CD14-positive monocyte (primary cell): ENCODE measurements around the gene MPPED1. TPM values are rescaled to one million over a fixed set of nuclear protein-coding genes. Genes with fewer than 3 reads are reported as not detected.

Source experiments
- DNase-seq, 3 donors: peaks; one replicate each; pipeline ENCODE4 v3.0.0-alpha.2; 2011 to 2022
- H2AFZ ChIP-seq: 2 replicates; pipeline ENCODE4 v1.6.0; 2012; ENCODE audit warnings: mild to moderate bottlenecking, low read depth, low read length, inconsistent platforms; ENCODE audit not compliant: insufficient read depth, poor library complexity, severe bottlenecking
- H3K27ac ChIP-seq, 2 donors: 1 replicate in 1 of 2; 2 replicates in 1 of 2; pipeline ENCODE4 v1.5.1; 2012 to 2013; ENCODE audit warnings: low read length in 2 of 2, control low read depth in 1 of 2, inconsistent platforms in 1 of 2, low read depth in 1 of 2, mild to moderate bottlenecking in 1 of 2
- H3K27me3 ChIP-seq, 2 donors: one replicate each; pipeline versions ENCODE4 v1.6.0 to v1.6.1; 2011 to 2013; ENCODE audit warnings: low read length in 2 of 2; ENCODE audit not compliant: control insufficient read depth in 2 of 2, insufficient read depth in 2 of 2
- H3K36me3 ChIP-seq, 2 donors: replicated peaks in 1 of 2; 1 replicate in 1 of 2; 2 replicates in 1 of 2; pipeline versions ENCODE4 v1.5.1 to v1.6.1; 2012 to 2013; ENCODE audit warnings: low read length in 2 of 2, control low read depth in 1 of 2, inconsistent platforms in 1 of 2, mild to moderate bottlenecking in 1 of 2; ENCODE audit not compliant: insufficient read depth in 2 of 2, control insufficient read depth in 1 of 2
- H3K4me1 ChIP-seq, 2 donors: 1 replicate in 1 of 2; 2 replicates in 1 of 2; pipeline versions ENCODE4 v1.5.1 to v1.6.1; 2012 to 2013; ENCODE audit warnings: low read length in 2 of 2, control low read depth in 1 of 2, inconsistent platforms in 1 of 2, mild to moderate bottlenecking in 1 of 2, moderate library complexity in 1 of 2; ENCODE audit not compliant: insufficient read depth in 2 of 2, control insufficient read depth in 1 of 2
- H3K4me2 ChIP-seq: replicated peaks from 2 replicates; pipeline ENCODE3; 2012; ENCODE audit warnings: low read length, moderate library complexity, mild to moderate bottlenecking; ENCODE audit not compliant: poor library complexity, severe bottlenecking; ENCODE audit errors: extremely low read depth
- H3K4me3 ChIP-seq, 3 experiments: fragments of 200-600 bp in 1 of 3; sonication (generic) in 1 of 3; replicated peaks in 1 of 3; 1 replicate in 2 of 3; 2 replicates in 1 of 3; pipeline ENCODE4 v1.5.1; 2011 to 2013; ENCODE audit warnings: low read length in 3 of 3, mild to moderate bottlenecking in 3 of 3, control low read depth in 2 of 3, low read depth in 2 of 3, inconsistent platforms in 1 of 3, moderate library complexity in 1 of 3
- H3K79me2 ChIP-seq: 2 replicates; pipeline ENCODE4 v1.6.0; 2012; ENCODE audit warnings: mild to moderate bottlenecking, control low read depth, inconsistent platforms, low read length, moderate library complexity; ENCODE audit not compliant: insufficient read depth
- H3K9ac ChIP-seq: 2 replicates; pipeline ENCODE4 v1.6.0; 2017; ENCODE audit warnings: low read length, mild to moderate bottlenecking; ENCODE audit not compliant: insufficient read depth, poor library complexity, severe bottlenecking
- H3K9me3 ChIP-seq, 2 donors: replicated peaks in 1 of 2; 1 replicate in 1 of 2; 2 replicates in 1 of 2; pipeline versions ENCODE4 v1.5.1 to v1.6.1; 2012 to 2013; ENCODE audit warnings: low read length in 2 of 2, control low read depth in 1 of 2; ENCODE audit not compliant: control insufficient read depth in 1 of 2, insufficient read depth in 1 of 2
- H4K20me1 ChIP-seq: 2 replicates; pipeline ENCODE4 v1.6.0; 2012; ENCODE audit warnings: mild to moderate bottlenecking, low read length, control low read depth, moderate library complexity; ENCODE audit not compliant: insufficient read depth
- H3K27ac Mint-ChIP-seq, 7 donors: one replicate each; pipeline ENCODE4 v1.8.0; 2020; ENCODE audit warnings: mild to moderate bottlenecking in 7 of 7, mixed read lengths in 7 of 7, moderate library complexity in 6 of 7, inconsistent platforms in 2 of 7
- H3K27me3 Mint-ChIP-seq, 3 donors: one replicate each; pipeline ENCODE4 v1.8.0; 2021 to 2022; ENCODE audit warnings: low read depth in 3 of 3, mild to moderate bottlenecking in 3 of 3, mixed read lengths in 3 of 3, moderate library complexity in 3 of 3, inconsistent platforms in 1 of 3
- H3K36me3 Mint-ChIP-seq, 2 donors: one replicate each; pipeline ENCODE4 v1.8.0; 2020; ENCODE audit warnings: mixed read lengths in 2 of 2, inconsistent platforms in 1 of 2, mild to moderate bottlenecking in 1 of 2
- H3K4me1 Mint-ChIP-seq: one replicate; pipeline ENCODE4 v1.8.0; 2020; ENCODE audit warnings: mild to moderate bottlenecking, mixed read lengths
- H3K4me3 Mint-ChIP-seq, 2 donors: one replicate each; pipeline ENCODE4 v1.8.0; 2020; ENCODE audit warnings: mild to moderate bottlenecking in 2 of 2, mixed read lengths in 2 of 2, moderate library complexity in 1 of 2
- H3K9me3 Mint-ChIP-seq, 7 donors: one replicate each; pipeline ENCODE4 v1.8.0; 2020 to 2022; ENCODE audit warnings: mixed read lengths in 7 of 7, mild to moderate bottlenecking in 6 of 7, moderate library complexity in 6 of 7, inconsistent platforms in 2 of 7
- CTCF ChIP-seq: fragments of 200-600 bp; IDR thresholded peaks from one replicate; pipeline ENCODE4 v1.8.0; 2022; ENCODE audit warnings: antibody characterized with exemption, mild to moderate bottlenecking
- WGBS: methylation state at CpG from one replicate; pipeline ENCODE4 v1.1.5; 2013; ENCODE audit warnings: missing lambda C conversion rate; ENCODE audit not compliant: insufficient coverage; 5-methylcytosine and 5-hydroxymethylcytosine counted together
- intact Hi-C, 2 donors: fragments of 100-400 bp; cut with micrococcal nuclease; formaldehyde crosslinking; loops; one replicate each; pipeline versions ENCODE4 v1.15.0 to v1.15.1; 2023
- polyA plus RNA-seq, 3 donors: library from polyadenylated mRNA; depleted of rRNA in 1 of 3; unstranded in 2 of 3; stranded (reverse) in 1 of 3; fragments of 300-500 nt in 2 of 3; fragments of >200 nt in 1 of 3; fragmentation: Illumina TruSeq in 2 of 3; gene quantifications; 1 replicate in 2 of 3; 2 replicates in 1 of 3; pipeline ENCODE4 v1.2.3, GENCODE V29; 2012 to 2021

MPPED1 gene
- polyA plus RNA-seq, 3 donors, result not detected

GRCh38 chr22:43479962-43480361, 68.1 kb downstream of the MPPED1 start:
- 0% methylated on average over 4 of the region's 7 CpGs for WGBS
- intact Hi-C loops, result no loop called here
- peak overlapping the region in 1 of 2 donors; percentile 8 for H3K4me3 Mint-ChIP-seq

GRCh38 chr22:43481568-43482317, 69.9 kb downstream of the MPPED1 start:
- peaks cover 0 to 2% (median 0%) of the 10 kb centered on the region in 3 donors for H3K27me3 Mint-ChIP-seq
- peak overlapping the region; percentile 87 for H3K4me2 ChIP-seq
- peaks cover 0 to 2% (median 0%) of the 10 kb centered on the region in 7 donors for H3K9me3 Mint-ChIP-seq
- H3K27ac ChIP-seq, result peak overlapping the region; percentile 0 to 84
- H3K27ac Mint-ChIP-seq, result peak overlapping the region; percentile 2 to 90 (median 83)
- no peaks in the 10 kb centered on the region for H3K36me3 Mint-ChIP-seq
- intact Hi-C loops, result no loop called here
- DNase-seq, result peak; percentile 23 to 43 (median 39)
- no peaks in the 10 kb centered on the region for H3K27me3 ChIP-seq
- H3K4me1 ChIP-seq, result peaks cover 28 to 34% of the 10 kb centered on the region in 2 donors
- H3K36me3 ChIP-seq, result no peaks in the 10 kb centered on the region
- peak overlapping the region; percentile 97 for H2AFZ ChIP-seq
- TF ChIP-seq CTCF, result peak; percentile 57
- no peaks in the 10 kb centered on the region for H4K20me1 ChIP-seq
- H3K4me3 ChIP-seq, result peak overlapping the region; percentile 61 to 83 (median 82)
- H3K9ac ChIP-seq, result peak overlapping the region; percentile 75
- no peaks in the 10 kb centered on the region for H3K9me3 ChIP-seq
- H3K79me2 ChIP-seq, result no peaks in the 10 kb centered on the region
- H3K4me1 Mint-ChIP-seq, result peaks cover 30% of the 10 kb centered on the region
- WGBS, result 5% methylated on average over 13 of the region's 18 CpGs
- H3K4me3 Mint-ChIP-seq, result peak overlapping the region; percentile 87 to 97

More at GRCh38 chr22:43479962-43480361, 68.1 kb downstream of the MPPED1 start:
- no peaks in the 10 kb centered on the region for H3K9me3 ChIP-seq
- no peaks in the 10 kb centered on the region for H3K36me3 ChIP-seq
- no peak overlapping the region for H3K4me3 ChIP-seq
- H3K79me2 ChIP-seq, result no peaks in the 10 kb centered on the region
- Mint-ChIP-seq H3K4me1 (peaks cover 30% of the 10 kb centered on the region), H3K36me3 (no peaks in the 10 kb centered on the region), H3K27me3 (peaks cover 0 to 3% (median 0%) of the 10 kb centered on the region in 3 donors), H3K27ac (peak overlapping the region in 5 of 7 donors; percentile 31 to 84 (median 65)), H3K9me3 (peaks cover 0 to 2% (median 0%) of the 10 kb centered on the region in 7 donors)
- no peaks in the 10 kb centered on the region for H3K27me3 ChIP-seq
- peak overlapping the region; percentile 44 for H3K4me2 ChIP-seq
- H2AFZ ChIP-seq, result peak overlapping the region; percentile 61
- no peak overlapping the region for H3K9ac ChIP-seq
- peak overlapping the region; percentile 6 to 68 for H3K27ac ChIP-seq
- no peak for TF ChIP-seq CTCF
- H3K4me1 ChIP-seq, result peaks cover 28 to 34% of the 10 kb centered on the region in 2 donors
- H4K20me1 ChIP-seq, result no peaks in the 10 kb centered on the region
- peak; percentile 3 to 29 (median 6) for DNase-seq
